RKO (cell line): Measurements from ENCODE around the gene PFKL.

Experiments used
- DNase-seq: peaks from one replicate; pipeline ENCODE4 v3.0.0-alpha.2; 2016; ENCODE audit warnings: low spot score

PFKL gene

GRCh38 chr21:44314128-44314527, 14.3 kb downstream of the PFKL start:
- DNase-seq, result no peak

DNA sequence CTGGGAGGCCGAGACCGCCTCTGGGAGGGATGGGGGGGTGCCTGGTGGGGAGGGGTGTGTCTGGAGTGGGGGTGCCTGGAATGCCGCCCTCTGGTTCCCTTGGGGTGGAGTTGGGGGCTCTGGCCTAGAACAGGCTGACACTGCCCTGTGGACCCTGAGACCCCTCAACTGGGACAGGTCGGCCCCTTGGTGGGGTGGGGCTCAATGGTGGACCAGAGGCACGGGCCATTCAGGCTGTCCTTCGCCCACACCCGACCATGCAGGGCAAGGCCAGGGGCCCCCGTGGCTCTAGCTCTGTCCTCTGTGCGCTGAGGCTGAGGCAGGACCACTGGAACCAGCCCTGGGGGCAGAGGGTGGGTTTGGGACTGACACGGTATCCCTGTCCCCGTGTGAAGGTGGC, 14.7 kb downstream of the PFKL start:
- DNase-seq, result no peak

- no peak for DNase-seq
These were observed 15.9 kb downstream of the PFKL start for GRCh38 chr21:44315691-44316203.

GRCh38 chr21:44316277-44316900, 16.5 kb downstream of the PFKL start:
- no peak for DNase-seq

DNA sequence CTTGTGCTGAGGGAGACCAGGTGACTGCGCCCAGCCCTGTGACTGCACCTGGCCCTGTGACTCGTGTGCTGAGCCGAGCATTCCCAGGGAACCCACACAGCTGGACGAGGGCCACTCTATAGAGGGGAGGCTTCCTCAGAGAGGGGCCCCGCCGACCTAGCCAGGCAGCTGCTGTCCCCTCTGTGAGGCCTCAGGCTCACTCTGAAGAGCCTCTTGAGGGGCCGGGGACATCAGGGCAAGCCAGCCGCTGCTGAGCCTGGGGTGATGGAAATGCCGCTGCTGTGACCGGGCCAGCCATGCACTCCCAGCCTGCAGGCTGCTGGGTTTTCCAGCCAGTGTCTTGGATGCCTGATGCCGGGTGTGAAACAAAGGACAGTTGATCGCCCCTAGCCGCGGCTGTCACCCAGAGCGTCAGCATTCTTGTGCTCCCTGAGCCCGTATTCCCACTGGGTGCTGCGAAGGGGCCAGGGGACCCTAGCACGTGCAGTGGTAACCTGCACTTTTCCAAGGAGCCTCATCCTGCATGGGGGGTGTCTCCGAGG, 17.5 kb downstream of the PFKL start:
- DNase-seq, result no peak

DNA sequence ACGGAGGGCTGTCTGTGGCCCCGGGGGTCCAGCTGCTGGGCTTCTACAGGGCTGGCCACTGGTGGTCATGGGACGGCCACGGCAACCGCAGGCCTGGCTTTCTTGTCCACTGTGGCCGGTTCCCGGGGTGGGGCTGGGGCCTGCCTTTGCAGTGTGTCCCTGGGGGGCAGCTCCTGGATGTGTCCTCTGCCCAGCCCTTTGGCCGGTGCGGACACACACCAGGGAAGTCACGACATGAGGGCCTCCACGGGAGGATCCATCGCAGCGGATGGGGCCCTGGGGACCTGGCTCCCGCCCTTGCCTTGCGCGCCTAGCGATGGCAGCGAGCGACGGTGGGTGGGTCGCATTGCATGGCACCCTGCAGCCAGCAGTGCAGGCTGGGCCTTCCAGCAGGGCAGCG, 18.0 kb downstream of the PFKL start:
- DNase-seq, result no peak

DNA sequence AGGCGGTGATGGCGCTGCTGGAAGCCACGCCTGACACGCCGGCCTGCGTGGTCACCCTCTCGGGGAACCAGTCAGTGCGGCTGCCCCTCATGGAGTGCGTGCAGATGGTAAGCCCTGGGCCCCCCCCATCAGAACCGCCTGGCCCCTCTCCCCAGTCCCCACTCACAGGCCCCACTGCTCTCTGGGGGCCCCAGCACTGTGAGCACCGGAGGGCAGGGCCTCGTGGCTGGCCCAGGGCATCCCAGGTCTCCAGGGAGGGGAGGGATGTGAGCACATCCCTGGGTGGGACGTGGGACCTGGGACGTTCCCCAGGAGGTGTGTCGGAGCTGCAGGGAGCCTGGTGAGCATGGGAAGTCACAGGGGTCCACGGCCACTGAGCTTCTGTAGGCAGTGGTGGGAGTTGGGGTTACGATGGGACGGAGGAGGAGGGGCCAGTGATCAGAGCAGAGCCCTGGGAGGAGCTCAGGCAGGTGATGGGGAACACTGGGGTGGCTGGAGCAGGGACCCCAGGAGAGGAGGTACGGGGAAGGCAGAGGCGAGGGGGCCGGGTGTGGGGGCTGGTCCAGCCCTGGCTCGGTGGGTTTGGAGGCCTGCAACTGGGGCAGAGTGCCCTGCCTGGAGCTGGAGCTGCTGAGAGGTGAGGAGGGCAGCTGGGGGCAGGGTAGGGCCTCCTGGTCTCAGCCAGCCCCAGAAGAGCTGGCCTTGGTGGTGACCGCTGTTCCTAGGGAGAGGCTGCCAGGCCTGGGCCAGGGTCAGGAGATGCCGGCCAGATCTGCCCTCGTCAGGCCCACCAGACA, 18.8 kb downstream of the PFKL start:
- DNase-seq, result no peak

DNA sequence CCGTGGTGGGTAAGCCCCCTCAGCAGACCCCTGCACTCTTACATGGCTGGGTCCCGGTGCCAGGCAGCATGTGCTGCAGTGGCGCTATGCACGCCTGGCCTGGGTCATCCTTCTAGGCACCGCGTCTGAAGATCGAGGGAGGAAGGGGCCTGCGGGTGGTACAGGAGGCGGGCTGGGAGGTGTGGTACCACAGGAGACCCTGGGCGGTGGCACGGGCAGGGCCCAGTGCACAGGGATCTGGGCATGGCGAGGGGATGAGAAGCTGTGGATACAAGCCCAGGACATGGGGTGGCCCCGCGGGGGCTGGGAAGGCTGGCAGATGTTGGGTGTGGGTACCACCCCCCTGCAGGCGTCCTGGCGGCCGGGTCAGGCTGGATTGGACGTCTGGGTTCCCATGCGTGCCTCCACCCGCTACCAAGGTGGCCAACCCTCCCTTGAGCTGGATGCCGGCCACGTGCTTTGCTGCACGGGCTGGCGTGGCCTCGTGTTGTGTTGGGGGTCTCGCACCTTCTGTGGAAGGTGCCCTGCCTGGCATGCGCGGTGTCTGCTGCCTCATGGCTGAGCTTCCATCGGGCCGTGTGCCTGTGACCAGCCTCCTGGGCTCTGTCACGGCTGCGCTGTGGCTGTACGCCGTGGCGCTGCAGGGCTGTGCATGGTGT, 19.7 kb downstream of the PFKL start:
- DNase-seq, result no peak

GRCh38 chr21:44320847-44321246, 21.0 kb downstream of the PFKL start:
- no peak for DNase-seq

DNA sequence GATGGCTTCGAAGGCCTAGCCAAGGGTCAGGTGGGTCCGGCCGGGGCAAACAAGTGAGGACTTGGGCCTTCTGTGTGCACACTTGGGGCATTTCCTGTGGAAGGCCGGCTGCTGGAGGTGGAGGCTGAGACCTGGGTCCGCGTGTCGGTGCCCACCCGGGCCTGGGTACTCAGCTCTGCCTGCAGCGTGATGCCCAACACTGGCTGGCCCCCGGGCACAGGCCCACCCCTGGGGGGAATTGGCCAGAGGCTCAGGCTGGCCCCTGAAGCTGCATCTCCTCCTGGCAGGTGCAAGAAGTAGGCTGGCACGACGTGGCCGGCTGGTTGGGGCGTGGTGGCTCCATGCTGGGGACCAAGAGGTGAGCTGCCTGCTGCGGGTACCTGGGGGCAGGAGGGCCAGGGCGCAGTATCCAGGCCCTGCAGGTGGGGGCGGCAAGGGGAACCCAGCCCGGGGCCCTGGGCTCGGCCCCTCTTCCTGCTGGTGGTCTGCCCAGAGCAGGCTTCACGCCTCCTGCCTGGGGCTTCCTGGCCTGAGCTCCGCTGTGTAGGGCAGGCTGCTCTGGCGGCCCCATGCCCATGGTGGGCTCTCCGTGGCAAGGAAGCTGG, 22.1 kb downstream of the PFKL start:
- no peak for DNase-seq

- no peak for DNase-seq
These were observed 22.9 kb downstream of the PFKL start for GRCh38 chr21:44322621-44323325.

GRCh38 chr21:44323591-44323990, 23.7 kb downstream of the PFKL start:
- no peak for DNase-seq

DNA sequence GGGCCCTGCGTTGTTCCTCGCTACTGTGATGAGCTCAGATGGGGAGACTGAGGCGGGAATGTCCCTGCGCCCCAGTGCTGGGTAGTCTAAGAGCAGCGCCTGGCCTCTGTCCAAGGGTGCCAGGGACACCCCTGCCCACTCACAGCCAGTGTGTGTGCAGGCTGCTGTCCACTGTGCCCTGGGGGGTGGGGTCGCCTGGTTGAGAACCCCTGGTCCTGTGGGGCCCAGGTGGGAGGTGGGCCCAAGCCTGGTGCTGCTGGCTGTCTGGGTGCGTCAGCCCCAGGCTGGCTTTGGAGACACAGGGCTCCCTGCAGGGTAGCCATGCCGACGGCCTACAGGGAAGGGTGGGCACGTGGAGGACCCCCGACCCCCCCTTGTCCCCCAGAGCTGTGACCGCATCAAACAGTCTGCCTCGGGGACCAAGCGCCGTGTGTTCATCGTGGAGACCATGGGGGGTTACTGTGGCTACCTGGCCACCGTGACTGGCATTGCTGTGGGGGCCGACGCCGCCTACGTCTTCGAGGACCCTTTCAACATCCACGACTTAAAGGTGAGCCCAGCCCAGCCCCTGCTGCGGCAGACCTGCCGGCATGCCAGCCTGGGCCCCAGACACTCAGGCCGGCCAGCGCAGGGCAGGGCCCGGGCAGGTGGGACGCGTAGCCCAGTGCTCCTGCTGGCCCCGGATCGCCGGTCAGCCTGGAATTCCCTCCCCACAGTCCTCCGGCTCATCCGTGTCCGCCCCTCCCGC, 24.4 kb downstream of the PFKL start:
- no peak for DNase-seq

- no peak for DNase-seq
These were observed 24.9 kb downstream of the PFKL start for GRCh38 chr21:44324854-44325107.

GRCh38 chr21:44325386-44326271, 25.8 kb downstream of the PFKL start:
- DNase-seq, result no peak

- DNase-seq, result no peak
These were observed 26.4 kb downstream of the PFKL start for GRCh38 chr21:44326272-44326647.

- DNase-seq, result no peak
These were observed 27.1 kb downstream of the PFKL start for GRCh38 chr21:44326716-44327602.

DNA sequence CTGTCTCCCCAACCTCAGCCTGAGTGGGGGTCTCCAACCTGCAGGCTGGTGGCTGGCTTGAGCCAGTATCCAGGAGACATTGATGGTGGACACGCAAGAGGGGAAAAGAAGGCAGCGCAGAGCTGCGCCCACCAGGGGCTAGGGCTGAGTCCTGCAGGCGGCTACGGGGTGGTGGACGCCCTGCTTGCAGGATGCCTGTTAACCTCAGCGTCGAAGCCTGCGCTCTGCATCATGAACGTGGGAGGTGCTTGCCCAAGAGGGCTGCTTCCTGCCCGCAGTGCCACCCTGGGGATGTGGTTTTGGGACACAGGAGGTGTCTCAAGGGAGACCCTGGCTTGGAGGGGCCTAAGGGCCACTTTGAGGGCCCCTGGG, 27.7 kb downstream of the PFKL start:
- DNase-seq, result no peak

DNA sequence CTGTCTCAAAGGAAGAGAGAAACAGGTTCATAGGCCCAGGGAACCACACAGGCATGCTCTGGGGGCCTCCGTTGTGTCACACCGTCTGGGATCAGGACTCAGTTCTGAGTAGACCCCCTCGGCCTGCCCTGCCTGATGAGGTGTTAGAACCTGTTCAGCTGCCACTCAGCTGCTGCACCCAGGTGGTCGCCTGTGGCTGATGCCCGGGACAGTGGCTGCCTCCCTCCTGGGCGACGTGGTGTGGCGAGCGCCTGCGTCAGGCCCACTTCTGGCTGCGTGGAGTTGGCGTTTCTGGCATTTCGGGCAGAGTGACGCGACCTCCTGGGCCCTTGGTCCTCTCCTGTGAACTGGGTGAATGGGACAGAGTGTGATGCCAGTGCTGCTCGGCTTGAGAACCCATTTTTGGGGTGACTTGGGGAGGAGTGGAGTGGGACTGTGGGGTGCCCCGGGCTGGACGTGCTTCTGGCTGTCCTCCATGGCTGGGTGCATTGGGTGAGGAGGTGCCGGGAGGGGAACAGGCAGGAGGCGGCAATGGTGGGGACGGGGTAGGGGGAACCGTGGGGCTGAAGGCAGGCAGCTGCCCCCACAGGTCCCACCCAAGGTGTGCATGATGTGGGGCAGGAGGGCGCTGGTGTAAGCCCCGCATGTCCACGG, 28.5 kb downstream of the PFKL start:
- DNase-seq, result no peak
